PC-3 (cell line): ENCODE results near the gene ITGB4. TPM values are rescaled to one million over a fixed set of nuclear protein-coding genes. Genes with fewer than 3 reads are reported as not detected.

Experiments
- ATAC-seq: fragments of 200-7000 bp; cut with Tn5 transposase; 2 replicates; pipeline ENCODE4 v1.9.1; 2020; ENCODE audit warnings: mild to moderate bottlenecking, moderate library complexity
- BruUV-seq: library from RNA; stranded (reverse); fragments of 400-500 nt; replicated peaks from 2 replicates; lab custom pipeline; 2021; lab: Mats Ljungman, UMichigan
- CTCF ChIA-PET: fragments of 300-600 bp; sonication (Branson Sonifier 250); formaldehyde crosslinking; loops from one replicate; lab custom pipeline; 2022; ENCODE audit warnings: antibody characterized with exemption; lab: Charles Lee
- POLR2A ChIA-PET: fragments of 300-600 bp; sonication (Branson Sonifier 250); formaldehyde crosslinking; loops from one replicate; lab custom pipeline; 2022; ENCODE audit warnings: antibody characterized with exemption; ENCODE audit not compliant: unreplicated experiment; lab: Charles Lee
- DNase-seq: peaks from one replicate; pipeline ENCODE4 v3.0.0-alpha.2; 2015
- H2AFZ ChIP-seq: fragments of 300-600 bp; sonication (generic); 2 replicates; pipeline ENCODE4 v1.6.0; 2016; ENCODE audit warnings: antibody characterized with exemption, low read length
- H3F3A ChIP-seq: fragments of 300-600 bp; sonication (generic); one replicate; pipeline ENCODE4 v1.6.0; 2017; ENCODE audit warnings: antibody characterized with exemption, low read length, control low read depth, mild to moderate bottlenecking; ENCODE audit not compliant: unreplicated experiment
- H3K27ac ChIP-seq: fragments of 300-600 bp; sonication (generic); 2 replicates; pipeline ENCODE4 v1.5.1; 2016; ENCODE audit warnings: mild to moderate bottlenecking, low read length
- H3K27me3 ChIP-seq: fragments of 300-600 bp; sonication (generic); 2 replicates; pipeline ENCODE4 v1.6.1; 2016; ENCODE audit warnings: low read length, mixed read lengths
- H3K36me3 ChIP-seq: fragments of 300-600 bp; sonication (generic); 2 replicates; pipeline ENCODE4 v1.6.1; 2016; ENCODE audit warnings: low read depth, mixed run types, low read length, mixed read lengths
- H3K4me1 ChIP-seq: fragments of 300-600 bp; sonication (generic); 2 replicates; pipeline ENCODE4 v1.5.1; 2016; ENCODE audit warnings: low read length; ENCODE audit not compliant: insufficient read depth
- H3K4me2 ChIP-seq: fragments of 300-600 bp; sonication (generic); 2 replicates; pipeline ENCODE4 v1.6.0; 2016; ENCODE audit warnings: low read length
- H3K4me3 ChIP-seq: fragments of 300-600 bp; sonication (generic); 2 replicates; pipeline ENCODE4 v1.5.1; 2016; ENCODE audit warnings: mild to moderate bottlenecking, low read length, mixed read lengths
- H3K79me2 ChIP-seq: fragments of 300-600 bp; sonication (generic); 2 replicates; pipeline ENCODE4 v1.6.1; 2017; ENCODE audit warnings: low read length, mixed read lengths
- H3K9ac ChIP-seq: fragments of 300-600 bp; sonication (generic); 2 replicates; pipeline ENCODE4 v1.6.0; 2016; ENCODE audit warnings: mild to moderate bottlenecking, low read length
- H3K9me2 ChIP-seq: fragments of 300-600 bp; sonication (generic); replicated peaks from 2 replicates; pipeline ENCODE4 v1.6.1; 2016; ENCODE audit warnings: mixed run types, low read length, mixed read lengths
- H3K9me3 ChIP-seq: fragments of 300-600 bp; sonication (generic); 2 replicates; pipeline ENCODE4 v1.6.1; 2016; ENCODE audit warnings: low read length, mixed read lengths
- H4K20me1 ChIP-seq: fragments of 300-600 bp; sonication (generic); 2 replicates; pipeline ENCODE4 v1.6.1; 2016; ENCODE audit warnings: low read length, mixed read lengths
- EZH2 ChIP-seq: fragments of 300-600 bp; sonication (generic); IDR thresholded peaks from one replicate; pipeline ENCODE4 v1.6.1; 2017; ENCODE audit warnings: antibody characterized with exemption, mild to moderate bottlenecking, low read length; ENCODE audit not compliant: unreplicated experiment
- EZH2phosphoT487 ChIP-seq: fragments of 300-600 bp; sonication (generic); IDR thresholded peaks from 2 replicates; pipeline ENCODE4 v1.6.1; 2018; ENCODE audit warnings: mild to moderate bottlenecking, antibody characterized with exemption, low read length, borderline replicate concordance
- intact Hi-C: fragments of 100-400 bp; cut with micrococcal nuclease; formaldehyde crosslinking; loops from 2 replicates; pipeline ENCODE4 v1.9.0; 2023
- total RNA-seq: library from RNA; depleted of rRNA; stranded (reverse); fragments of >200 nt; gene quantifications from 2 replicates; pipeline ENCODE4 v1.2.3, GENCODE V29; 2014
- TF ChIP-seq, protein P1 (sequence below): fragments of 300-600 bp; sonication (generic); conservative IDR thresholded peaks from 2 replicates; pipeline ENCODE4 v1.5.1; 2017; ENCODE audit warnings: antibody characterized with exemption, low read depth, mild to moderate bottlenecking, low read length

The ITGB4 gene
- total RNA-seq, 1 experiment from 2014 or later = 273 TPM

DNA sequence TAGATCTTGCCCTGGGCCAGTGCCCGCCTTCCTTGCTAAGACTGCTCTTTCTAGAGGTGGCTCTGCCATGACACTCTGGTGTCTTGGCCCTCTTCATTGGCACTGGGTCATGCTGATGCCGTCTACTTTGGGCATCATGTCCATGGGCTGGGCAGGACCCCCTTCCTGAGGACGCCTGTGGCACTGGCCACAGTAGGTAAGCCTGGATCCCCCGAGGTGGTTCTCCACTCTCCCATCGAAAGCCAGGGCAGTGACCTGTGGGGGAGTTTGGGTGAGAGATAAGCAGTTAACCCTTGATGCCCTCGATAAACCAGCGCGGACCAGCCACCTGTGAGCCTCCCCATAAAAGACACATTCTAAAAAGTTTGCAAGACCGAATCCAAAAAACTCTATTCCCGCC lies 20.0 kb upstream of the ITGB4 start:
- no peak for TF ChIP-seq EZH2phosphoT487
- no peak for TF ChIP-seq EZH2
- TF ChIP-seq, protein P1, sequence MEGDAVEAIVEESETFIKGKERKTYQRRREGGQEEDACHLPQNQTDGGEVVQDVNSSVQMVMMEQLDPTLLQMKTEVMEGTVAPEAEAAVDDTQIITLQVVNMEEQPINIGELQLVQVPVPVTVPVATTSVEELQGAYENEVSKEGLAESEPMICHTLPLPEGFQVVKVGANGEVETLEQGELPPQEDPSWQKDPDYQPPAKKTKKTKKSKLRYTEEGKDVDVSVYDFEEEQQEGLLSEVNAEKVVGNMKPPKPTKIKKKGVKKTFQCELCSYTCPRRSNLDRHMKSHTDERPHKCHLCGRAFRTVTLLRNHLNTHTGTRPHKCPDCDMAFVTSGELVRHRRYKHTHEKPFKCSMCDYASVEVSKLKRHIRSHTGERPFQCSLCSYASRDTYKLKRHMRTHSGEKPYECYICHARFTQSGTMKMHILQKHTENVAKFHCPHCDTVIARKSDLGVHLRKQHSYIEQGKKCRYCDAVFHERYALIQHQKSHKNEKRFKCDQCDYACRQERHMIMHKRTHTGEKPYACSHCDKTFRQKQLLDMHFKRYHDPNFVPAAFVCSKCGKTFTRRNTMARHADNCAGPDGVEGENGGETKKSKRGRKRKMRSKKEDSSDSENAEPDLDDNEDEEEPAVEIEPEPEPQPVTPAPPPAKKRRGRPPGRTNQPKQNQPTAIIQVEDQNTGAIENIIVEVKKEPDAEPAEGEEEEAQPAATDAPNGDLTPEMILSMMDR = no peak
- no peak for DNase-seq
- intact Hi-C loops = no loop called here
- no peak for ATAC-seq
- POLR2A ChIA-PET = no interaction called here
- no peaks in the 10 kb centered on the region for H3F3A ChIP-seq
- H3K4me3 ChIP-seq = no peak overlapping the region
- no peaks in the 10 kb centered on the region for H3K9me2 ChIP-seq
- BruUV-seq = no TSS peak
- no peak overlapping the region for H3K9ac ChIP-seq
- peaks cover 71% of the 10 kb centered on the region for H3K36me3 ChIP-seq
- H3K79me2 ChIP-seq = peaks cover 46% of the 10 kb centered on the region
- H3K4me1 ChIP-seq = peaks cover 57% of the 10 kb centered on the region
- peak overlapping the region; percentile 65 for H3K27ac ChIP-seq
- H3K4me2 ChIP-seq = peak overlapping the region; percentile 46; the same call in 1 of the 2 replicates
- no peaks in the 10 kb centered on the region for H4K20me1 ChIP-seq
- H3K9me3 ChIP-seq = no peaks in the 10 kb centered on the region
- no peak overlapping the region for H2AFZ ChIP-seq
- CTCF ChIA-PET = no interaction called here
- H3K27me3 ChIP-seq = no peaks in the 10 kb centered on the region

DNA sequence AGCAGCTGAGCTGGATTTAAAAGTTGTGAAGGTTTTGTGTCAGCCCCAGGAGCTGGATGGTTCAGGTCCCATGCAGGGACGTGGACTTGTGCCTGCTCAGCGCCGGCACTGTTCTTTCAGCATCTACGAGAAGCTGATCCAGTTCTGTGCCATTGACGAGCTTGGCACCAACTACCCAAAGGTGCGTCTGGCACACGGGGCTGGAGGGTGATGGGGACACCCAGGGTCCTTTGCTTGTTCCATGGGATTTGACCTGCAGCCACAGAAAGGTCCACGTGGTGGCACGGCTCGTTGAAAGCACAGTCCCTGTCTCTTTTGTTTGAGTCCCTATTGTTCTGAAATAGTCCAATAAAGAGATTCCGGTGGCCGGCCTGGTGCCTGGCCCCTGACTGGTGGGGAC lies 18.1 kb upstream of the ITGB4 start:
- POLR2A ChIA-PET = interaction anchor here (0.5 kb wide), 1 partner anchor 45 kb away, joined by 4 read pairs; no protein-coding TSS in a partner anchor
- peaks cover 28% of the 10 kb centered on the region for H3K79me2 ChIP-seq
- H3K27me3 ChIP-seq = no peaks in the 10 kb centered on the region
- peaks cover 6% of the 10 kb centered on the region for H3F3A ChIP-seq
- no peak overlapping the region for H3K27ac ChIP-seq
- DNase-seq = no peak
- H3K4me2 ChIP-seq = no peak overlapping the region
- ATAC-seq = no peak
- H3K4me1 ChIP-seq = peaks cover 61% of the 10 kb centered on the region
- BruUV-seq = no TSS peak
- H3K36me3 ChIP-seq = peaks cover 73% of the 10 kb centered on the region
- no peaks in the 10 kb centered on the region for H4K20me1 ChIP-seq
- H3K9me3 ChIP-seq = no peaks in the 10 kb centered on the region
- H2AFZ ChIP-seq = no peak overlapping the region
- no peak overlapping the region for H3K4me3 ChIP-seq
- intact Hi-C loops = no loop called here
- CTCF ChIA-PET = no interaction called here
- H3K9ac ChIP-seq = no peak overlapping the region
- no peaks in the 10 kb centered on the region for H3K9me2 ChIP-seq
- TF ChIP-seq, protein P1 = no peak
- TF ChIP-seq EZH2 = no peak
- no peak for TF ChIP-seq EZH2phosphoT487

DNA sequence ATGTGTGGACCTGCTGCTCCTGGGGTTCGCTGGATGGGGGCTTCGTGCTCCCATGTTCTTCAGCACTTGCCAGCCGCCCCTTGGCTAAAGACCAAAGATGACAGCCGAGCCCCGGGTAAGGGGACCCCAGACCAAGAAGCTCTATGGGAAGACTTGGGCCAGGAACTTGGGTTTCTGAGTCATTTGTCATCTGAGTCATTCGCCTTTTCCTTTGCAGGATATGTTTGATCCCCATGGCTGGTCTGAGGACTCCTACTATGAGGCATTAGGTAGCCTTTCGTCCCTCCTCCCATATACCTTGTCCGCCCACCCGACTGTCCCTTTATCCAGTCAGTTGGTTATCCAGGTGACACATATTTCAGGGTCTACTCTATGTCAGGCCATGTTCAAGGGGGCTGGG lies 17.7 kb upstream of the ITGB4 start:
- TF ChIP-seq EZH2phosphoT487 (no peak), EZH2 (no peak)
- TF ChIP-seq, protein P1 = no peak
- no peak for ATAC-seq
- no peaks in the 10 kb centered on the region for H3K27me3 ChIP-seq
- peaks cover 6% of the 10 kb centered on the region for H3F3A ChIP-seq
- CTCF ChIA-PET = no interaction called here
- BruUV-seq = no TSS peak
- H3K27ac ChIP-seq = no peak overlapping the region
- H3K9ac ChIP-seq = no peak overlapping the region
- peaks cover 61% of the 10 kb centered on the region for H3K4me1 ChIP-seq
- H3K4me3 ChIP-seq = no peak overlapping the region
- POLR2A ChIA-PET = interaction anchor here (0.5 kb wide), 1 partner anchor 44 kb away, joined by 4 read pairs; no protein-coding TSS in a partner anchor
- H3K36me3 ChIP-seq = peaks cover 76% of the 10 kb centered on the region
- H3K79me2 ChIP-seq = peaks cover 24% of the 10 kb centered on the region
- peak; percentile 63 for DNase-seq
- intact Hi-C loops = no loop called here
- H3K9me2 ChIP-seq = no peaks in the 10 kb centered on the region
- H2AFZ ChIP-seq = no peak overlapping the region
- H3K9me3 ChIP-seq = no peaks in the 10 kb centered on the region
- no peak overlapping the region for H3K4me2 ChIP-seq
- no peaks in the 10 kb centered on the region for H4K20me1 ChIP-seq
